Esophagus squamous epithelium (tissue), 4 donors: ENCODE data around the gene GMDS.

Experiments used
- POLR2A ChIP-seq, 4 donors: fragments of 450-650 bp; IDR thresholded peaks; one replicate each; pipeline ENCODE4 v1.6.1; 2017; ENCODE audit warnings: antibody characterized with exemption in 4 of 4, mild to moderate bottlenecking in 4 of 4, moderate library complexity in 3 of 4
- TF ChIP-seq, protein P1 (sequence below), 6 experiments: fragments of 450-650 bp in 4 of 6; fragments of 200-600 bp in 2 of 6; sonication (generic) in 2 of 6; IDR thresholded peaks; one replicate each; pipeline ENCODE4 v1.5.1; 2016 to 2019; ENCODE audit warnings: antibody characterized with exemption in 6 of 6, mild to moderate bottlenecking in 4 of 6, moderate library complexity in 4 of 6

DNA sequence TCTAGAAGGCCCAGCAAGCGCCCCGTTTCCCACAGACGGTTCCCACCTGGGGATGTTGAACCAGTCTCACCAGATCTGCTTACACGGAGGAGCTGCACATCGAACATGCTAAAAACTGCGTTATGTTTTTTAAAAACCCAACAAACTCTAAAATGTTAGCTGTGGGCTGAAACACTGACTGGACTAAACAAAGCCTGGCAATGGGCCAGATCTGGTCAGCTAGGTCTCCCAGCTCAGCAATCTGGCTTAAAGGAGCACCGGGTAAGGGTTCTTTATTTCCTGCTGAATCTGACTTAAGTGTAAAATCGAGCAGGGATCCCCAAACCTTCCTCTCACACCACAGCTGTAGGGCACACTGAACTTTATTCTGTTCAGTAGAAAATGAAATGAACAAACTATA is 478.8 kb downstream of the GMDS start:
- TF ChIP-seq, protein P1, sequence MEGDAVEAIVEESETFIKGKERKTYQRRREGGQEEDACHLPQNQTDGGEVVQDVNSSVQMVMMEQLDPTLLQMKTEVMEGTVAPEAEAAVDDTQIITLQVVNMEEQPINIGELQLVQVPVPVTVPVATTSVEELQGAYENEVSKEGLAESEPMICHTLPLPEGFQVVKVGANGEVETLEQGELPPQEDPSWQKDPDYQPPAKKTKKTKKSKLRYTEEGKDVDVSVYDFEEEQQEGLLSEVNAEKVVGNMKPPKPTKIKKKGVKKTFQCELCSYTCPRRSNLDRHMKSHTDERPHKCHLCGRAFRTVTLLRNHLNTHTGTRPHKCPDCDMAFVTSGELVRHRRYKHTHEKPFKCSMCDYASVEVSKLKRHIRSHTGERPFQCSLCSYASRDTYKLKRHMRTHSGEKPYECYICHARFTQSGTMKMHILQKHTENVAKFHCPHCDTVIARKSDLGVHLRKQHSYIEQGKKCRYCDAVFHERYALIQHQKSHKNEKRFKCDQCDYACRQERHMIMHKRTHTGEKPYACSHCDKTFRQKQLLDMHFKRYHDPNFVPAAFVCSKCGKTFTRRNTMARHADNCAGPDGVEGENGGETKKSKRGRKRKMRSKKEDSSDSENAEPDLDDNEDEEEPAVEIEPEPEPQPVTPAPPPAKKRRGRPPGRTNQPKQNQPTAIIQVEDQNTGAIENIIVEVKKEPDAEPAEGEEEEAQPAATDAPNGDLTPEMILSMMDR (IDR thresholded peaks at IDR 0.05): no peak
- no peak for TF ChIP-seq POLR2A (IDR thresholded peaks at IDR 0.05)
